ENCODE results near the gene TMC3.
"Not testable (repeated sequence)": the region's sequence is repeated elsewhere in the genome, so short reads cannot be mapped to it uniquely, and the experiment has no call there.

The TMC3 gene

DNA sequence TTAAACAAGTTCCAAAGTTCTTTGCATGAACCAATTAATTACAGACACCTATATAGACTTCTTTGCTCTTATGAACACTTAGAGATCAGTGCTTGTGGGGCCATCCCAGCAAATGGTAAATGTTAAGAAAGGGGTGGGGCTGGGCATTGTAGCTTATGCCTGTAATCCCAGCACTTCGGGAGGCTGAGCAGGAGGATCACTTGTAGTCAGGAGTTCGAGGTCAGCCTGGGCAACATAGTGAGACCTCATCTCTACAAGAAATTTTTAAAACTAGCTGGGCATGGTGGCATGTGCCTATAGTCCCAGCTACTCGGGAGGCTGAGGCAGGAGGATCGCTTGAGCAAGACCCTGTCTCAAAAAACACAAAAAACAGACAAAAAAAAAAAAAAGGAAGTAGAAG lies 30.6 kb downstream of the TMC3 start:
- no peak for DNase-seq (ENCODE audit: low spot score)

- DNase-seq (ENCODE audit: low spot score) = no peak
These were observed 32.7 kb downstream of the TMC3 start for GRCh38 chr15:81341351-81341750.

DNA sequence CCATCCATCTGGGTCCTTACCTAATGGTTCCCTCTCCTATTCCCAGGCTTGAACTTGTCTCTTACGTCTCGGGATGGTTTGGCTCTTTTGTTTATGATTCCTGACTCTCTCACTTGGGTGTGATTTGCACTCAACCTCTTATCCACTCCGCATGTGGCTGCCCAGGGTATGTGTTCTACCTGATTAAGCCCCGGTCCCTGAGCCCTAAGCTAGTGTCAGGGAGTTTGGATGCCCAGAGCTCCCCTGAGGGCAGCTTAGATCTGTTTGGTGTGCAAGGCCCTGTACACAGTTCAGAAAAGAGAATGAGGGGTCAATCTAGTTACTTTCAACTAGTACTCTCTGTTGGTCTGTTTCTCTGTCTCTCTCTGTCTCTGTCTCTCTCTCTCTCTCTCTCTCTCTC lies 34.2 kb downstream of the TMC3 start:
- no peak for DNase-seq (ENCODE audit: low spot score)

DNA sequence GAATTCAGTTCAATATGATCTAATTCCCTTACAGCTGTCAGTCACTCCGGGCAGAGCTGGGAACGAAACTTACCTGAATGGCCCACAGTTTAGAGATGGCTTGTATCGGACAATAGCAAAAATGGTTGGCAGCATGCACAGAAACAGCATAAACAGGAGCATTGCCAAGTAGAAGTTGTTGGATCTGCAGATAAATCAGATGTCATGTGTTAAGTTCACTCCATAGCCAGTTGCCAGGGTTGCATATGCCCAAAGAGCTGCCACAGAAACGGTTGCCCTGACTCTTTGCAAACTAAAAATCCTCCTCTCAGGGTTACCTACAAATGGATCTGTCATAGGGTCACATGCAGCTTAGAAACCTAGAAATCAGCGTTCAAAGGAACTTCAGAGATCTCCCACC lies 34.7 kb downstream of the TMC3 start:
- no peak for DNase-seq (ENCODE audit: low spot score)

DNA sequence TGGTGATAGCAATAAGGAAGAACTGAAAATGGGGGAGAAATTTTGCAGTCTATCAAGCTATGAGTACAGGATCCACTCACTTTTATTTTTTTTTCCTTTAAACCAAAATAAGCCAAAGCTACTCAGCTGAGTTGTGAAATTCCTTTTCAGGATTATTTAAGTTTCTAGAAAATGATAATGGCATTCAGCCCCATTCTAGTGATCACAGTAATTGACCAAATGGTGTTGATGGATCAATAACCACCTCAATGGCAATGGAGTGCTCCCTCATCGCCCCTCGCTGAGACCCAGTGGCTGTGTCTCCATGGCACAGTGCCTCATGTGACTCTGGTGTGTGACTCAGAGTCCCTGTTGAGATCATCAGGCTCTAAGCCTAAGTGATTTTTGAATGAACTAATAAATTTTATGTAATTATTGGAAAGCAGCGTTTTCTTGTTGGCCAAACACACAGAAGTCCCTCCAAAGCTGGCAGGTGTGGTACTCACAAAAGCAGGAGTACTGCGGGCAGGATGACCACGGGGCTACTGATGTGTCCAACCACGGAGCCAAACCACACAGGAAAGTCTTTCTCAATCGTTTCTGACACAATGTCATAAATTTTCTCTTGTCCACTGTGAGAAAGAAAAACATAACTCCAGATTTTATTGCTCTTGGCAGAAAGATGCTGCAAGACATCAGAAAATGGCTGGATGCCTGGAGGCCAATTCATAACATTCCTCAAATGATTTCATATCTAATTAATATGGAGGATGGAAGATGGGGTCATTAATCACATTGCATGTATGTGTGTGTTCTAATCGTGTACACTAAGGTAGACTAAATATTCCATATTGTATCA lies 35.6 kb downstream of the TMC3 start:
- DNase-seq (ENCODE audit: low spot score) = peak; percentile 53

- no peak for DNase-seq (ENCODE audit: low spot score)
These were observed 36.3 kb downstream of the TMC3 start for GRCh38 chr15:81337713-81338157.

GRCh38 chr15:81337241-81337640 lies 36.8 kb downstream of the TMC3 start:
- no peak for DNase-seq (ENCODE audit: low spot score)

- peak; percentile 13 for DNase-seq (ENCODE audit: low spot score)
These were observed 37.4 kb downstream of the TMC3 start for GRCh38 chr15:81336568-81336967.

DNA sequence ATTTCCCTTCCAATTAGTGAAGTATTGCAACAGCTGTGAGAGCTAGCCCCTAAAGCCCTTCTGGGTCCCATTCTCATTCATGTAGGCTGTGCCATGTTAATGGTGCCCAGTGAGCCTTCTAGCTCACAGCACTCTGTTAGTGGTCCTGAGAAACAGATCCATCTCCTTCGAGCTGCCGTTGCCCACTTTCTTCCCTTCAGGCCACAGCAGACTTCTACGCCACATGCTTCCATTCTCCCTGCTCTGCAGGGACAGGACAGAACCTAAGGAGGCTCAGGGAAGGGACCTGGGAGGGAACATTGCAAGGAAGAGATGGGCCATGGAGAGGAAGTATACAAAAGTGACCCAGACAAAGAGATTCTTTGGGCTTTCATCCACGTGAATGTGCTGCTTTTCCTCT lies 38.4 kb downstream of the TMC3 start:
- no peak for DNase-seq (ENCODE audit: low spot score)

GRCh38 chr15:81334768-81335435 lies 39.1 kb downstream of the TMC3 start:
- DNase-seq (ENCODE audit: low spot score) = no peak

DNA sequence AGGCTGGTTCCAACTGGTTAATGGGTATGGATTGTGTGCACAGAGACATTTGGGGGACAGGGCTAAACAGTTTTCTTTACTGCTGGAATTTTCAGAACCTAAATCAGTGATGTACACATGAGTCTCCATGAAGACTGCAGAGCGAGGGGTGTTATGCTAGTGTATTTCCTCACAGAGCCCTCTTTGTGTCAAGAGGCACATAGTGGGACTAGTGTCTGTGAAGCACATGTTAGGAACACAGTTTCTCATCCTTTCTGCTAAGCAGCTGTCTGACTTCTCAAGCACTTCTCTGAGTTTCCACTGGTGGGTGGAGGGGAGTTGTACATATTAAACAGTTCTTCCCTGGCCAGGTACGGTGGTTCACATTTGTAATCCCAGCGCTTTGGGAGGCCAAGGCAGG lies 40.6 kb downstream of the TMC3 start:
- no peak for DNase-seq (ENCODE audit: low spot score)

GRCh38 chr15:81332326-81332725 lies 41.7 kb downstream of the TMC3 start:
- DNase-seq (ENCODE audit: low spot score) = no peak

DNA sequence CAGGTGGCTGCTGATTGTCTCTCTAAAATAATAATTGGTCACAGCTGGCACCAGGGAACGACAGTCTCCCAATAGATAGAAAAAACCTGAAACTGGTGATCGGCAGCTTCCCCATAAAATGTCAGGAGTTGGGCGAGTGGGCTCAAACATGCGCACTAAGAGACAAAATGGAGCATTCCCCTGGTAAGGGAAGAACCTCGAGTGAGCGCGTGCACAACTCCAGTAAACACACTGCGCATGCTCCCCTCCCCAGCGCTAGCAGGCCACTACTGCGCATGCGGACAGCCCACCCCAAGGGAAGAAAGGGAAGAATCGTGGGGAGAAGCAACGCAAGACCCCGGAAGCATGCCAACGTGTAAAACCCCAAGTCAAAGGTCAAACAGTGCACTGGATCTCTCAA lies 42.4 kb downstream of the TMC3 start:
- no peak for DNase-seq (ENCODE audit: low spot score)

GRCh38 chr15:81331141-81331540 lies 42.9 kb downstream of the TMC3 start:
- not testable (repeated sequence) for DNase-seq (ENCODE audit: low spot score)

GRCh38 chr15:81330366-81331090 lies 43.5 kb downstream of the TMC3 start:
- no peak for DNase-seq (ENCODE audit: low spot score)

- DNase-seq (ENCODE audit: low spot score) = no peak
These were observed 44.6 kb downstream of the TMC3 start for GRCh38 chr15:81329446-81329845.

- DNase-seq (ENCODE audit: low spot score) = peak; percentile 39
These were observed 46.5 kb downstream of the TMC3 start for GRCh38 chr15:81327516-81327915.

GRCh38 chr15:81326466-81327212 lies 47.4 kb downstream of the TMC3 start:
- DNase-seq (ENCODE audit: low spot score) = peak; percentile 23

- DNase-seq (ENCODE audit: low spot score) = peak; percentile 96
These were observed 49.8 kb downstream of the TMC3 start, which contains the start of gene STARD5 for GRCh38 chr15:81323944-81324881. STARD5 (minus strand) TSS chr15:81324141; CDS start chr15:81324099, 42 bp downstream.

DNA sequence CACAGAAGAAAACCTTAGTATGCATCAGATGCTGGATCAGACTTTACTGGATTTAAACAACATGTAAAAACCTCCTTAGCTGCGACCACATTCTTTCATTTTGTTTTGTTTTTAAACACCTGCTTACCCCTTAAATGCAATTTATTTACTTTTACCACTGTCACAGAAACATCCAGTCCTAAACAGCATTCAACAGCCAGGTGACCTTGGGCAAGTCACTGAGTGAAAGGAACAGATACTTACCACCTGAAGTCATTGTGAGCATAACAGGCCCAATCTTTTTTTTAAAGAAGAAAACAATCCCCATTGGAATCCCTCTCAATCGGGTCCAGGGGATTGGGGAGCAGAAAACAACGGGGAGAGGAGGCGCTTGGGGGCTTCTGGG lies 50.5 kb downstream of the TMC3 start:
- DNase-seq (ENCODE audit: low spot score) = no peak
